ENCODE results near the gene DTNBP1. TPM values are rescaled to one million over a fixed set of nuclear protein-coding genes. Genes with fewer than 3 reads are reported as not detected.

DTNBP1 gene
- total RNA-seq, 4 donors from 2014 or later: 12.8 to 58.6 (median 26.2) TPM

- Histone ChIP-seq H3K4me3 (no peak overlapping the region), H3K9me3 (no peaks in the 10 kb centered on the region), H3K27ac (no peak overlapping the region), H3K4me1 (no peaks in the 10 kb centered on the region), H3K36me3 (peaks cover 0 to 85% (median 0%) of the 10 kb centered on the region in 3 donors), H3K27me3 (no peaks in the 10 kb centered on the region)
- DNase-seq: peak in 1 of 3 donors; percentile 39
- no peak for TF ChIP-seq POLR2A (IDR thresholded peaks at IDR 0.05)
- TF ChIP-seq, protein P1, sequence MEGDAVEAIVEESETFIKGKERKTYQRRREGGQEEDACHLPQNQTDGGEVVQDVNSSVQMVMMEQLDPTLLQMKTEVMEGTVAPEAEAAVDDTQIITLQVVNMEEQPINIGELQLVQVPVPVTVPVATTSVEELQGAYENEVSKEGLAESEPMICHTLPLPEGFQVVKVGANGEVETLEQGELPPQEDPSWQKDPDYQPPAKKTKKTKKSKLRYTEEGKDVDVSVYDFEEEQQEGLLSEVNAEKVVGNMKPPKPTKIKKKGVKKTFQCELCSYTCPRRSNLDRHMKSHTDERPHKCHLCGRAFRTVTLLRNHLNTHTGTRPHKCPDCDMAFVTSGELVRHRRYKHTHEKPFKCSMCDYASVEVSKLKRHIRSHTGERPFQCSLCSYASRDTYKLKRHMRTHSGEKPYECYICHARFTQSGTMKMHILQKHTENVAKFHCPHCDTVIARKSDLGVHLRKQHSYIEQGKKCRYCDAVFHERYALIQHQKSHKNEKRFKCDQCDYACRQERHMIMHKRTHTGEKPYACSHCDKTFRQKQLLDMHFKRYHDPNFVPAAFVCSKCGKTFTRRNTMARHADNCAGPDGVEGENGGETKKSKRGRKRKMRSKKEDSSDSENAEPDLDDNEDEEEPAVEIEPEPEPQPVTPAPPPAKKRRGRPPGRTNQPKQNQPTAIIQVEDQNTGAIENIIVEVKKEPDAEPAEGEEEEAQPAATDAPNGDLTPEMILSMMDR (IDR thresholded peaks at IDR 0.05): no peak
Measured at GRCh38 chr6:15518057-15518456, 144.8 kb downstream of the DTNBP1 start.

DNA sequence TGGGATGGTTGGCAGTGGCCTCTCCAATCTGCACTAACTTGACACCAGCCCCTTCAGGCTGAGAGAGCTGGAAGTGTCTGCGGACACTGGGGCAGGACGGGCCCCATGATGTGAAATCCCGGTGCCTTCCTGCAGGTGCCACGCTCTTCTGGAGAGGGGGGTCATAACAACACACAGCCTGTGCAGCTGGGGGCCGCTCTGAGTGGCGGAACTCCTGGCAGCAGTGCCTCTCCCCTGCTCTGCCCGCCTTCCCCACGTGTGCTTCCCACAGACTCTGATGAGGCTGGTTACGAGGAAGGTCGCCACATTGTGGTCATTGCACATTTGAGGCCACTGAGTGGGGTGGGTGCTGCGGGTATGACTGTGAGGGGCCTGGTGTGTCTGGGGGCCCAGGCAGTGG is 145.2 kb downstream of the DTNBP1 start:
- H3K36me3 ChIP-seq: peaks cover 0 to 85% (median 0%) of the 10 kb centered on the region in 3 donors
- TF ChIP-seq, protein P1 (IDR thresholded peaks at IDR 0.05): no peak
- no peak for TF ChIP-seq POLR2A (IDR thresholded peaks at IDR 0.05)
- DNase-seq: peak in 1 of 3 donors; percentile 35

DNA sequence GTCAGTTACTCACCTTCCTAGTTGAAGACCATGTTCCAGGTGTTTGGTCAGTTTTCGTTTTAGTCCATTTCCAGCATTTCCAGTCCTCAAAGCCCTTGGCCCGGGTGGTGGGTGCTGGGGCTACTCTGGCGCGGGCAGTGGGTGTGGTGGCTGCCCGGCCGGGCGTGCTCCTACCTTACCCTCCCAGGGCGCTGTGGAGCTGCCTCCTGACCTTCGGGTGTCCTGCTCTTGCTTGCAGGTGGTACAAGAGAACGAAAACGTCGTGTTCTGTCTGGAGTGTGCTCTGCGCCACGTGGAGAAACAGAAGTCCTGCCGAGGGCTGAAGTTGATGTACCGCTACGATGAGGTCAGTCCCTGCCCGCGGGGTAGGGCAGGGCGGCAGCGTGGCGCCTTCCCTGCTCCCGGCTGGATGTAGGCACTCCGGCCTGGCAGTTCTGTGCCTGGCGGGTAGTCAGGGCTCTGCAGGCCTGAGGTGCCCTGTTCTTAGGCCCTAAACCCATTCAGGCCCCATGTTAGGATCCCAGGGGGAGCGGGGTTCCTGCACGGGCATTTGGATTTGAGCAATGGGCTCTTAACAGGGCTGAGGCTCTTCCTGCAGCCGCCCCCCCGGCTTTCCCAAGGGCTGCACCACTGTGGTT is 145.8 kb downstream of the DTNBP1 start:
- H3K9me3 ChIP-seq: no peaks in the 10 kb centered on the region
- no peak for DNase-seq
- no peak overlapping the region for H3K27ac ChIP-seq
- H3K4me1 ChIP-seq: no peaks in the 10 kb centered on the region
- no peaks in the 10 kb centered on the region for H3K27me3 ChIP-seq
- H3K4me3 ChIP-seq: no peak overlapping the region
- TF ChIP-seq POLR2A (IDR thresholded peaks at IDR 0.05): no peak
- TF ChIP-seq, protein P1 (IDR thresholded peaks at IDR 0.05): no peak
- peaks cover 0 to 85% (median 0%) of the 10 kb centered on the region in 3 donors for H3K36me3 ChIP-seq

More for the DNA sequence above, 145.2 kb downstream of the DTNBP1 start:
- H3K4me1 ChIP-seq: no peaks in the 10 kb centered on the region
- H3K27ac ChIP-seq: no peak overlapping the region
- H3K9me3 ChIP-seq: no peaks in the 10 kb centered on the region
- H3K4me3 ChIP-seq: no peak overlapping the region
- no peaks in the 10 kb centered on the region for H3K27me3 ChIP-seq

GRCh38 chr6:15516378-15516777 is 146.4 kb downstream of the DTNBP1 start:
- H3K4me1 ChIP-seq: no peaks in the 10 kb centered on the region
- TF ChIP-seq POLR2A (IDR thresholded peaks at IDR 0.05): no peak
- TF ChIP-seq, protein P1 (IDR thresholded peaks at IDR 0.05): no peak
- H3K4me3 ChIP-seq: no peak overlapping the region
- no peak for DNase-seq
- H3K9me3 ChIP-seq: no peaks in the 10 kb centered on the region
- no peaks in the 10 kb centered on the region for H3K27me3 ChIP-seq
- peaks cover 0 to 85% (median 0%) of the 10 kb centered on the region in 3 donors for H3K36me3 ChIP-seq
- no peak overlapping the region for H3K27ac ChIP-seq

- no peak for DNase-seq
- Histone ChIP-seq H3K36me3 (peaks cover 0 to 90% (median 0%) of the 10 kb centered on the region in 3 donors), H3K27ac (no peak overlapping the region), H3K4me1 (no peaks in the 10 kb centered on the region), H3K9me3 (no peaks in the 10 kb centered on the region), H3K27me3 (no peaks in the 10 kb centered on the region), H3K4me3 (no peak overlapping the region)
- no peak for TF ChIP-seq POLR2A (IDR thresholded peaks at IDR 0.05)
- TF ChIP-seq, protein P1 (IDR thresholded peaks at IDR 0.05): no peak
Measured at GRCh38 chr6:15515660-15516375, 147.0 kb downstream of the DTNBP1 start.

All from Peyer's patch (tissue), 4 donors.